SU-DHL-6 (cell line): ENCODE measurements around the gene MS4A18.

Experiments used
- H2AFZ ChIP-seq: fragments of 200-600 bp; sonication (generic); 2 replicates; pipeline ENCODE4 v1.6.1; 2014; ENCODE audit warnings: low read depth, mild to moderate bottlenecking, moderate library complexity, mixed read lengths, antibody characterized with exemption, low read length; ENCODE audit not compliant: severe bottlenecking
- H3F3A ChIP-seq: fragments of 200-600 bp; shearing (Covaris generic); 2 replicates; pipeline ENCODE4 v1.6.0; 2016; ENCODE audit warnings: antibody characterized with exemption, mild to moderate bottlenecking; ENCODE audit not compliant: insufficient read depth
- H3K27ac ChIP-seq: fragments of 200-600 bp; sonication (generic); 2 replicates; pipeline ENCODE4 v1.5.1; 2016; ENCODE audit warnings: low read depth, mild to moderate bottlenecking, low read length, moderate library complexity, mixed read lengths
- H3K27me3 ChIP-seq: fragments of 200-600 bp; sonication (generic), shearing (Covaris generic); 2 replicates; pipeline ENCODE4 v1.6.0; 2014; ENCODE audit warnings: mild to moderate bottlenecking, low read length
- H3K36me3 ChIP-seq: fragments of 200-600 bp; sonication (generic); 2 replicates; pipeline ENCODE4 v1.6.1; 2014; ENCODE audit warnings: mild to moderate bottlenecking, low read length, mixed read lengths
- H3K4me2 ChIP-seq: fragments of 300-600, 200-600 bp; shearing (Covaris generic), sonication (generic); 2 replicates; pipeline ENCODE4 v1.6.0; 2014; ENCODE audit warnings: low read length, low read depth, mild to moderate bottlenecking; ENCODE audit not compliant: poor library complexity, severe bottlenecking
- H3K4me3 ChIP-seq: fragments of 200-600 bp; sonication (generic); 2 replicates; pipeline ENCODE4 v1.5.1; 2014; ENCODE audit warnings: antibody characterized with exemption, low read length, mild to moderate bottlenecking, mixed read lengths; ENCODE audit not compliant: insufficient read depth, poor library complexity, severe bottlenecking
- H3K79me2 ChIP-seq: fragments of 200-600 bp; sonication (generic); 2 replicates; pipeline ENCODE4 v1.6.1; 2014; ENCODE audit warnings: mild to moderate bottlenecking, low read length, moderate library complexity; ENCODE audit not compliant: insufficient read depth
- H3K9ac ChIP-seq: fragments of 200-600 bp; sonication (generic); 2 replicates; pipeline ENCODE4 v1.7.0; 2014; ENCODE audit warnings: mild to moderate bottlenecking, low read length
- H3K9me2 ChIP-seq: fragments of 200-600 bp; sonication (generic); replicated peaks from 2 replicates; pipeline ENCODE4 v1.6.1; 2014; ENCODE audit warnings: low read length; ENCODE audit not compliant: insufficient read depth
- H3K9me3 ChIP-seq: fragments of 200-600 bp; sonication (generic); 2 replicates; pipeline ENCODE4 v1.6.1; 2014; ENCODE audit warnings: low read length, mixed read lengths; ENCODE audit not compliant: insufficient read depth
- H4K20me1 ChIP-seq: fragments of 200-600 bp; sonication (generic); 2 replicates; pipeline ENCODE4 v1.6.1; 2014; ENCODE audit warnings: low read depth, mild to moderate bottlenecking, antibody characterized with exemption, low read length, moderate library complexity, mixed read lengths
- EZH2phosphoT487 ChIP-seq: fragments of 200-600 bp; sonication (generic), shearing (Covaris generic); conservative IDR thresholded peaks from 2 replicates; pipeline ENCODE4 v1.6.1; 2018; ENCODE audit warnings: mild to moderate bottlenecking, antibody characterized with exemption, low read length, moderate library complexity, mixed read lengths
- TF ChIP-seq, protein P1 (sequence below): fragments of 200-600 bp; sonication (generic); IDR thresholded peaks from one replicate; pipeline ENCODE4 v1.5.1; 2017; ENCODE audit warnings: antibody characterized with exemption, mild to moderate bottlenecking, low read length, moderate library complexity; ENCODE audit not compliant: insufficient read depth, poor library complexity, severe bottlenecking

MS4A18 gene

DNA sequence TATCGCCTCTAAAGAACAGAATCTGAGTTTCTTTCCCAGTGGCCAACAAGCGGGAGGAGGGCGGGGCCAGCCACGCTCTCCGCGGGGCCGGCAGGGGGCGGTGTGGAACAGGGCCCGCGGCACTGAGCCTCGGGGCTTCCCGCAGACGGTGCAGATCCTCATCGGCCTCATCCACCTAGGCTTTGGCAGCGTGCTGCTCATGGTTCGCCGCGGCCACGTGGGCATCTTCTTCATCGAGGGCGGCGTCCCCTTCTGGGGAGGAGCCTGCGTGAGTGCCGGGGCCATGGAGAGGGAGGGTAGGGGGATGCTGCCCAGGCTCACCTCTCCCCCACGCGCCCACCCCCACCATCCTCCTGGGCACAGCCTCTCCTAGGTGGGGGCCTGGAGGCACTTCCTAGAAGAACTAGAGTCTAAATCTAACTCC, 42.9 kb downstream of the MS4A18 start:
- Histone ChIP-seq H3K27ac (no peak overlapping the region), H4K20me1 (no peaks in the 10 kb centered on the region), H3K9ac (no peak overlapping the region), H3K36me3 (no peaks in the 10 kb centered on the region), H3K9me3 (no peaks in the 10 kb centered on the region), H3K4me2 (no peak overlapping the region), H3K9me2 (no peaks in the 10 kb centered on the region), H3F3A (no peaks in the 10 kb centered on the region), H2AFZ (no peak overlapping the region), H3K4me3 (no peak overlapping the region), H3K79me2 (no peaks in the 10 kb centered on the region), H3K27me3 (no peaks in the 10 kb centered on the region)
- TF ChIP-seq EZH2phosphoT487, result no peak
- TF ChIP-seq, protein P1, sequence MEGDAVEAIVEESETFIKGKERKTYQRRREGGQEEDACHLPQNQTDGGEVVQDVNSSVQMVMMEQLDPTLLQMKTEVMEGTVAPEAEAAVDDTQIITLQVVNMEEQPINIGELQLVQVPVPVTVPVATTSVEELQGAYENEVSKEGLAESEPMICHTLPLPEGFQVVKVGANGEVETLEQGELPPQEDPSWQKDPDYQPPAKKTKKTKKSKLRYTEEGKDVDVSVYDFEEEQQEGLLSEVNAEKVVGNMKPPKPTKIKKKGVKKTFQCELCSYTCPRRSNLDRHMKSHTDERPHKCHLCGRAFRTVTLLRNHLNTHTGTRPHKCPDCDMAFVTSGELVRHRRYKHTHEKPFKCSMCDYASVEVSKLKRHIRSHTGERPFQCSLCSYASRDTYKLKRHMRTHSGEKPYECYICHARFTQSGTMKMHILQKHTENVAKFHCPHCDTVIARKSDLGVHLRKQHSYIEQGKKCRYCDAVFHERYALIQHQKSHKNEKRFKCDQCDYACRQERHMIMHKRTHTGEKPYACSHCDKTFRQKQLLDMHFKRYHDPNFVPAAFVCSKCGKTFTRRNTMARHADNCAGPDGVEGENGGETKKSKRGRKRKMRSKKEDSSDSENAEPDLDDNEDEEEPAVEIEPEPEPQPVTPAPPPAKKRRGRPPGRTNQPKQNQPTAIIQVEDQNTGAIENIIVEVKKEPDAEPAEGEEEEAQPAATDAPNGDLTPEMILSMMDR, result no peak

DNA sequence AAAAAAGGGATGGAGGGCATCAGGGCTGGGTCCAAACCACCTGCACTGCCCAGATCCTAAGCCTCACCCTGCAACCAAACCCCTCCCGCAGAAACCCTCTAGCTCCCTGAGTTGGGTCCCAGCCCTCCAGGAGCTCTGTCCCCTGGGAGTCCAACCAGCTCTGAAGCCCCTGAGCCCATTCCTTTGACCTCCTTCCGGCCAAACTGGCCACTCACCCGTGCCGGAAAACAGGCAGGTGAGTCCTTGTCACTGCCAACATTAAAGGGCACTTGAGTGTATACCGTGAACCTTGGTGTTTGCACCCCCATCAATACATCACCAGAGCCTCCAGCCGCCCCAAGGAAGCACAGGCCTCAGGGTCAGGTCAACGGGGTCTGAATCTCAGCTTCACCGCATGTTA, 43.7 kb downstream of the MS4A18 start:
- H3K27me3 ChIP-seq, result no peaks in the 10 kb centered on the region
- no peak overlapping the region for H3K27ac ChIP-seq
- no peaks in the 10 kb centered on the region for H3K9me2 ChIP-seq
- H3K36me3 ChIP-seq, result no peaks in the 10 kb centered on the region
- TF ChIP-seq EZH2phosphoT487, result no peak
- TF ChIP-seq, protein P1, result no peak
- H3F3A ChIP-seq, result no peaks in the 10 kb centered on the region
- no peak overlapping the region for H2AFZ ChIP-seq
- no peak overlapping the region for H3K9ac ChIP-seq
- no peaks in the 10 kb centered on the region for H3K9me3 ChIP-seq
- H4K20me1 ChIP-seq, result no peaks in the 10 kb centered on the region
- no peaks in the 10 kb centered on the region for H3K79me2 ChIP-seq
- no peak overlapping the region for H3K4me2 ChIP-seq
- no peak overlapping the region for H3K4me3 ChIP-seq

DNA sequence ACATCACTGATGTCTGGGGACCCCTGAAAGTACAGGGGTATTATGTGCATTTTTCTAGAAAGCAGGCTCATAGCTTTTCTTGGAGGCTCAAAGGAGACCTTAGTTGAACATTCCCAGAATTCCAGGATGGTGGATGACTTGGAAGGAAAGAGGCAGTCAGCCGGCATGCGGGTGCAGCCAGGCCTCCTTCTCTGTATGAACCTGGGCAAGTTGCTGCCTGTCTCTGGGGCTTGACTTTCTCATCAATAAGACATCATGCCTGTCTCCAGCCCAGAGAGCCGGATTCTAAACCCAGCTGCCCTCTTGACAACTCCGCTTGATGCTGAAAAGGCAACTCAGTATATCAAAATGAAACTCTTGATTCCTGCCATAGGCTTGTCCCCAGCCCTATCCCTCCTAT, 44.8 kb downstream of the MS4A18 start:
- no peaks in the 10 kb centered on the region for H3F3A ChIP-seq
- no peak overlapping the region for H3K9ac ChIP-seq
- H3K27ac ChIP-seq, result no peak overlapping the region
- TF ChIP-seq EZH2phosphoT487, result no peak
- TF ChIP-seq, protein P1, result no peak
- H3K27me3 ChIP-seq, result no peaks in the 10 kb centered on the region
- H3K36me3 ChIP-seq, result no peaks in the 10 kb centered on the region
- no peaks in the 10 kb centered on the region for H3K9me3 ChIP-seq
- no peaks in the 10 kb centered on the region for H3K79me2 ChIP-seq
- no peak overlapping the region for H3K4me2 ChIP-seq
- no peak overlapping the region for H3K4me3 ChIP-seq
- H3K9me2 ChIP-seq, result no peaks in the 10 kb centered on the region
- H2AFZ ChIP-seq, result no peak overlapping the region
- no peaks in the 10 kb centered on the region for H4K20me1 ChIP-seq

DNA sequence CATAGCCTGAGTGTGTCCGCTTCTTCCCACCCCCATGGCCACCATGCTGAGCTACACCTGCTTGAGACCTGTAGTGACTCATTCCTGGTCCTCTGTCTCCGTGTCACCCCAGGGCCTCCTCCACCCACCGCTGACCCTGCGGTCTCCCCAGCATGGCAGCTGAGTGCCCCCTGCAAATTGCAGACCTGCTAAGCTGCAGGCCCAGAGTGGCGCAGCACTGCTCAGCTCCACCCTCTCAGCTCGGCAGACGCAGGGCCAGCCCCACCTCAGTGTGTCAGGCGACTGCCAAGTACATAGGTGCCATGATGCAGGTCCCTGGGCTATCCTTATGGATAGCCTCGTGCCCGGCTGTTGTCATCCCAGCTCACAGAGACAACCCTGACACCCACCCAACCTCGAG, 45.3 kb downstream of the MS4A18 start:
- H3K4me3 ChIP-seq, result no peak overlapping the region

More for the DNA sequence above, 45.3 kb downstream of the MS4A18 start:
- Histone ChIP-seq H3F3A (no peaks in the 10 kb centered on the region), H3K9me2 (no peaks in the 10 kb centered on the region), H3K27ac (no peak overlapping the region), H3K36me3 (no peaks in the 10 kb centered on the region), H3K9me3 (no peaks in the 10 kb centered on the region), H3K27me3 (no peaks in the 10 kb centered on the region), H3K79me2 (no peaks in the 10 kb centered on the region), H3K9ac (no peak overlapping the region), H3K4me2 (no peak overlapping the region), H4K20me1 (no peaks in the 10 kb centered on the region), H2AFZ (no peak overlapping the region)
- TF ChIP-seq EZH2phosphoT487, result no peak
- TF ChIP-seq, protein P1, result no peak
